ENCODE data around the gene LMF2.
"Not testable (repeated sequence)": the region's sequence is repeated elsewhere in the genome, so short reads cannot be mapped to it uniquely, and the experiment has no call there.

GRCh38 chr22:50541667-50542026 lies 34.1 kb upstream of the LMF2 start:
- TF ChIP-seq CTCF (IDR thresholded peaks at IDR 0.05); REST (IDR thresholded peaks at IDR 0.05; ENCODE audit: insufficient read depth in 1 of 2, low read depth in 2 of 2, low read length in 1 of 2); POLR2AphosphoS5 (IDR thresholded peaks at IDR 0.05; ENCODE audit: low read depth, low read length): not testable (repeated sequence)
